Stimulated activated CD4-positive, alpha-beta T cell treated with anti-CD3 and anti-CD28 coated beads, TNF-alpha, amount 100 ng/mL, for 1 hour (primary cell): ENCODE results near the gene SEC24B.

Source experiments
- DNase-seq, 3 donors: peaks; one replicate each; pipeline ENCODE4 v3.0.0-alpha.2; 2020; ENCODE audit warnings: low read depth in 3 of 3, low spot score in 1 of 3

SEC24B gene

DNA sequence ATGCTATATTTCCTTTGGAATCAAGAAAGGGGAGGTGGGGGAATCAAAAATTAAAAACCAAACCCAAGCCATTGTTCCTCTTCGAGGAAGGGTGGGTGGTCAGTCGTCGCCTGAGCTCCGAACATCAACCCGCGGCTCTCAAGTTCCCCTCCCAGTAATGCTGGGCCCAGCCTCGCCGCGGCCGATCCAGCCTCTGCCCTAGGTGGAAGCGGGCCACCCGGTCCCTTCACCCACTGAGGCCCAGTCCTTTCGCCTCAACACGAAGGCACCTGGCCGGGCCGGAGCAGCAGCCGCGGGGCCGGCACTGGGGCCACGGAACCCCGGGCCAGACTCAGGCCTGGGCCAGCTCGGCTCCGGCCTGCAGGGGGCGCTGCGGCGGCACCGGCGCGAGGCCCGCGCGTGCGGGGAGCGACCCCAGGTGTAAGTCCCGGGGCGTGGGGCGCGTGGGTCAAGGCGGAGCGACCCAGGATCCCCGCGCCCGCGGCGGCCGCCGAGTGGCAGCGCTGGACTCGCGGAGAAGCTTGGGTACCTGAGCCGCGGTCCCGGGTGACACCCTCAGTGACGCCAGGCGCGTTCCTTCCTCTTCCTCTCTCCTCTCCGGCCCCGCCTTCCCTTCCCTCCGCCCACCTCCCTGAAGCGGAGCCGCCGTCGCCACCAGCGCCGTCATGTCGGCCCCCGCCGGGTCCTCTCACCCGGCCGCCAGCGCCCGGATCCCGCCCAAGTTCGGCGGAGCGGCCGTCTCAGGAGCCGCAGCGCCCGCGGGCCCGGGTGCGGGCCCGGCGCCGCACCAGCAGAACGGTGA, at the start of gene SEC24B:
SEC24B (plus strand) TSS at position 611 of the 802 bp plus-strand sequence; CDS start at position 666, 55 bp downstream.
- DNase-seq: peak; percentile 59 to 75 (median 72)

- no peak for DNase-seq
Observed at GRCh38 chr4:109383823-109384222, 49.8 kb upstream of the SEC24B start.

- DNase-seq: no peak
Observed at GRCh38 chr4:109385260-109385659, 48.4 kb upstream of the SEC24B start.

- DNase-seq: no peak
Observed at GRCh38 chr4:109389369-109390114, 44.1 kb upstream of the SEC24B start.

DNA sequence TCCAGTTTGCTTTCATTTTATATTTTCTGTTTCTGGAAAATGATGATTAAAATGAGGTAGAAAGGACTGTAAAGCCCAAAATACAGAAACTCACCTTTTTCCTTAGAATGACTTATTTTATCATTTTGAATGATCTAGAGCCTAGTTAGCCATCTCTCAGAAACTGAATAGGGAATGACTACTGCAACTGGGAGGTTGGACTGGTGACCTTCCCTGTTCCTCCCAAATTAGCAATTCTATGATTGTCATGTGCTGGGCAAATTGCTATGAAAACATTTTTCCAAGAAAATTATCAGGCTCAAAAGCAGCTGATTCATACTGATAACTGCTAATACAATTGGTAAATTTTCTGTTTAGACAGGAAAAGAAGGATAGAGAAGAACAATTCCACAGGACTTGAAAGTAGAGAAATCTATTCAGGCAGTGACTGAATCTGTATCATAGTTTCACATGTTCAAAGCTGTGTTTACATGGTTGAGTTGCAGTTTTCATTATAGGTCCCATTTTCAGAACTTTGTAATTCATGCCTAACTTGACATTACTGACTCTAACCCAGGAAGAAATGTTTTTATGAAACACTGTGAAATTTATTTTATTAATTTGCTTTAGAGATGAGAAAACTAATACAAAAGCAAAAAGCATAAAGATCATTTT, 43.4 kb upstream of the SEC24B start:
- DNase-seq: no peak

DNA sequence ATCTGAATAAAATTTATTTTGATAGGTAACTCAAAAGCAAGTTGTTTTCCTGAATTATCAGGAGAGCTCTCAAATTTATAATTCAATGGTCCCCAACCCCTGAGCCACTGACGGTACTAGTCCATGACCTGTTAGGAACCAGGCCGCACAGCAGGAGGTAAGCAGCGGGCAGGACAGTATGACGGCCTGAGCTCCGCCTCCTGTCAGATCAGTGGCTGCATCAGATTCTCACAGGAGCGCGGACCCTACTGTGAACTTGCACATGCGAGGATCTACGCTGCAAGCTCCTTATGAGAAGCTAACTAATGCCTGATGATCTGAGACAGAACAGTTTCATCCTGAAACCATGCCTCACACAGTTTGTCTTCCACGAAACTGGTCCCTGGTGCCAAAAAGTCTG, 37.9 kb upstream of the SEC24B start:
- DNase-seq: no peak

DNA sequence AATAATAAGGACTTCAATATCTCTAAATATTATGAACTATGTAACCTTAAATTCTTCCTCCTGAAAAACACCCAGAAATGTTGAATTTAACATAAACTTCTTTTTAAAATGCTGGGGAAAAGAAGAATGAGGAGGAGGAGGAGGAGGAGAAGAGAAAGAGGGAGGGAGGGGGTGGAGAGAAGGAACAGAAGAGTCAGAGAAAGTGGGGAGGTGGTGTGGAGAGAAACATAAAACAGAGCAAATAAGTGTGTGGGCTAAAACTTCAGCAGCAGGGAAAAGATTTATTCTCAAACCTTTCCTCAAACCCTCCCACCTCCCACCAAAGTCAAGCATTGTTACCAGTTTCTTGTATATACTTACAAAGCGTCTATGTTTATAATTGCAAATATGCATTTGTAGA, 34.7 kb upstream of the SEC24B start:
- no peak for DNase-seq

DNA sequence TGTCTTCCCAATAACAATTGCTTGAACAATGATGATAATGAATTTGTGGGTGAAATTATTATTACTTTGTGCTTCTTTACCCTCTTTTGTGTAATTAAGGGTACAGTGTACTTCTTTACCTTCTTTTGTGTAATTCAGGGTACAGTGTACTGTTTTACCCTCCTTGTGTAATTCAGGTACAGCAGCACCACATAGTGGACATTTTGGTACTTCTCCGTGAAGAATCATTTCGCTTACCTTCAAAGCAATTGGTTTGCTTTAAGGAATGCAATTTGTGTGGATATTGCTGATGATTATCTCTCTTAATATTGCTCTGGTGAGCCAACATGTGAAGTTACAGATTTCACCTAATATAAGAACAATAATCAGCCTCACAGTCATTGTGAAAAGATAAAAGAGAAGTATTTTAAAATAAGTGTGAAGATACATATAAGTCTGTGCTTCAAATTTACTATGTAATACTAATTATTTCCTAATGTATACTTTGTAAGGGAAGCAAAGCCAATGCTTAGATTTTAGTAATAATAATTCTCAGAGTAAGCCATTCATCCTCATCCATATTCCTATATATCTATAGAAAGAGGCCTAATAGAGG, 27.2 kb upstream of the SEC24B start:
- no peak for DNase-seq

DNA sequence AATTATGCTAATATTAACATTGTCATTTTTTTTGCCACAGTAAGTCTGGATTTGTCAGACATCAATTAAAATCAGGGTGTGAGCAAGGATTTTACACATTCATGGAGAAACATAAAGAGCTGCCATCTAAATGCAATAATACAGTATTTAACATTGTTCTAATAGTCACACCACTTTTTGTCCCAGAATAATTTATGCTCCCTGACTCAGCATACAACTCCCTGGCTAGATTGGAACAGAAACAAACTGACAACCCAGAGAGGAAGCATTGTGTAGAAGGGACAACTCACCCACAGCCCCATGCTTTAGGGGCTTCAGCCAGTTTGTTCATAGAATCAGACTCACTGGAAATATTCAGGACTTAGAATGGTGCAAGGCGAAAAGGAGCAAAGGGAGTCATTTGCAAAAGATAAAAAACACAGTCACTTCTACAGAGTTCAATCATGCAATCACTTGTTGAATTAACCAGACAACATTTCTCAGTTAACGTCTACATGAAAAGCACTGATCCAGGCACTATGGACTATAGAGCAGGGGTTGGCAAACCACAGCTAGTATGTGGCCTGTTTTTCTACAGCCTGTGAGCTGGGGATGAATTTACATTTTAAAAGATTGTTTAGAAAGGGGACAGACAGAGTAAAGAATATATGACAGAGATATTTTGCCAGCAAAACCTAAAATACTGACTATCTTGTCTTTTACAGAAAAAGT, 26.4 kb upstream of the SEC24B start:
- no peak for DNase-seq

GRCh38 chr4:109408711-109409110, 24.9 kb upstream of the SEC24B start:
- no peak for DNase-seq

- no peak for DNase-seq
Observed at GRCh38 chr4:109410226-109410625, 23.4 kb upstream of the SEC24B start.

- DNase-seq: no peak
Observed at GRCh38 chr4:109410776-109411175, 22.8 kb upstream of the SEC24B start.

DNA sequence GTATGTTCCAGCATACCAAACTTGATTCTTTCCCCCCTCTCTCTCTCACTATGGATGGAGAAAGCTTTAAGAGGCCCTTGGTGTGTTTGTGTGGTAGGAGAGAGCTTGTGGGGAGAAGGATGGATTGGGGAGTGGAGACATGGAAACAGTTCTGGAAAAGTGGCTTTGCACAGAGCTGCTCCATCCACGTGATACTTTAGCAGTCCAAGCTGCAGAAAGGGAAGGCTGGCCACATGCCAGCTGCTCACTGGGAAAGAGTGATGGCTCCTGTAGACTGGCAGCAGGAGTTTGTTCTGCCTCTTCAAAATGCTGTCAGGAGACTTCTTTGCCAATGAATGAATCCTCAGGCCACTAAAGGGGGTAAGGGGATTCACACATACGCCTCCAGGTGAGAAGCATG, 21.7 kb upstream of the SEC24B start:
- DNase-seq: no peak

DNA sequence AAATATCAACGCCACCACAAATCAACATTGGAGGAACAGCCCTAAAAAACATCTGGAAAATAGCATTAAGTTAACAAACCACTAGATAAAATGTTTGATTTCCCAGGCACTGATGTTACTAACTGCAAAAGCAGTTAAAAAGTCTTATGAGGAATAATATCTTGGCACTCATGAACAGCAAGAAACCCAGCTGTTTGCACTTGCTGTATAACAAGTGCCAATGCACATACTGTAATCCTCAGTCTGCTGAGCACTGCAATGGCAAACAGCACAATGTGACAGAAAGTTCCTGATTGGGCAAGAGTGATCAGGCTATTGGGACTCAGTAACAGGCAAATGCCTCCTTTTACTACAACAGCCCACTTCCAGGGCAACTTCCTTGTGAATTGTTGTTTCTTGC, 20.8 kb upstream of the SEC24B start:
- no peak for DNase-seq

DNA sequence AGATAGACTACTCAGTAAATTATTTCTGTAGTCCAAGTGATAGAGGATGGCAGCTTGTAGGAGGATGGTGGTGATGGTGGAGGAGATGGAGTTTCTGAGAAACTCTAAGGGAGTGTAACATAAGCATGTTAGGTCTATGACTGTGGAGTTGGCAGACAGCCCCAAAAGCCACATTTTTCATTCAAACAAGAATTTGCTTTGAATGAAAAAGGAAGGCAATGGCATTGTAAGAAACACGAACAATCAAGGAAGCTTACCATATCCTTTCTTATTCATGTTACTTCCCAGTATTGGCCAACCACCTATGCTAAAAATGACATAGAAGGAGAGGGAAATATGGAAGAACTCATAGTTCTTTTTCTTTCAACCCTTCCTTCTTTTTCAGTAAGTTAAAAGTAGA, 18.7 kb upstream of the SEC24B start:
- no peak for DNase-seq

DNA sequence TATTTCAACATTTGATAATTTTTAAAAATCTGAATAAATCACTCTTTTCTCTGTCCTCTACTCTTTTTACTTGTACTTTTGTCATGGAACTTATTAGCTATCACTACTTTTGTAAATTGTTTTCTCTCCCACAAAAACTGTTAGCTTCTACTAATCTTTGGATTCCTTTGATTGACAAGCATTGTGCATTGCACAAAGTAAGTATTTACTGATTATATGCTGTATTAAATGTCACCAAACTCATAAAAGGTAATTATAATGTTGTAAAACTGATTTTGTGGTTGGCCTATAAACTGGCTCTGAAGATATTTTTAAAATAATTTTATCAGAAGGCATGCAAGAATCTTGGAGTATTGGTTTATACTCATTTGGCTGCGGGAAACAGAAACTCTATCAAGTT, 15.0 kb upstream of the SEC24B start:
- no peak for DNase-seq

DNA sequence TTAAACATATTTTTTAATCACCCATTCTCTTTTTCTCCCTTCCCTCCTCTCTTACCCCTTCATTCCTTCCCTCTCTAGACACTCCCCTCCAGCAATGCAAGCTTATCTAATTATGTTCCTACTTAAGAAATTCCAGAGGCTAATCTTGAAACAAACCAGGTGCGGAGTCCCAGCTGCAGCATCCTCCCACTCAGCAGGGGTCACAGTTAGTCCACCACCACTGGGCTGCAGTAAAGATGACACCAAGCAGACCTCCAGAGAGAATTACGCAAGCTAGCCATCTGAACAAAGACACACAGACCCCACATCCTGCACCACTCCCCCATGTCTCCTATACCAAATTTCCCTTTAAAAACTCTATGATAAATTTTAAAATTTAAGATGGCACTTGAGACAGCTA, 13.9 kb upstream of the SEC24B start:
- no peak for DNase-seq

GRCh38 chr4:109424093-109424841, 9.3 kb upstream of the SEC24B start:
- DNase-seq: no peak

- DNase-seq: no peak
Observed at GRCh38 chr4:109425405-109425804, 8.2 kb upstream of the SEC24B start.

DNA sequence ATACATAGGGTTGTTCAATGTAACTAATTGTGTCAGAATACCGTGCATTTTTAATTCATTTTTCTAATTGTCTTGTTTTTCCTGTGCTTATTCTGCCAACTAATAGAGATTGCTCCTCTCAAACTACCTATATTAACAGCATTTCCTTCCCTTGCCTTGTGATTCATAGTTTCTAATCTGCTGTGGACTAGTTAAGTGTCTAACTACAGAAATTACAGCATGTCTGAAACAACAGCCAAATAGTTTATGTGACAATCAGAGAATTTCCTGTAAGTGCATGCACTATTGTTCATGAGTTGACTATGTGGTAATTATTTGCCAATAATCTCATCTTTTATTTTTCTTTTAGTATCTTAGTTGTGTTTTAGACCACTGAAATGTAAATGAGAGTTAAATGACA, 4.1 kb upstream of the SEC24B start:
- no peak for DNase-seq
